IPS-18a (cell line): ENCODE results near the gene ZNF84.

Source experiments
- H3K27ac ChIP-seq: one replicate; pipeline ENCODE4 v1.5.1; 2013; ENCODE audit warnings: low read length
- H3K27me3 ChIP-seq: one replicate; pipeline ENCODE4 v1.6.1; 2013; ENCODE audit warnings: mild to moderate bottlenecking, low read length; ENCODE audit not compliant: control insufficient read depth, insufficient read depth
- H3K36me3 ChIP-seq: one replicate; pipeline ENCODE4 v1.6.1; 2013; ENCODE audit warnings: low read depth, low read length; ENCODE audit not compliant: control insufficient read depth
- H3K4me1 ChIP-seq: one replicate; pipeline ENCODE4 v1.6.1; 2013; ENCODE audit warnings: low read depth, low read length; ENCODE audit not compliant: control insufficient read depth
- H3K4me3 ChIP-seq: one replicate; pipeline ENCODE4 v1.5.1; 2013; ENCODE audit warnings: low read length
- H3K9ac ChIP-seq: one replicate; pipeline ENCODE4 v1.6.1; 2013; ENCODE audit warnings: mild to moderate bottlenecking, low read length, moderate library complexity
- H3K9me3 ChIP-seq: one replicate; pipeline ENCODE4 v1.6.1; 2013; ENCODE audit warnings: low read depth, low read length; ENCODE audit not compliant: control insufficient read depth

Gene ZNF84

DNA sequence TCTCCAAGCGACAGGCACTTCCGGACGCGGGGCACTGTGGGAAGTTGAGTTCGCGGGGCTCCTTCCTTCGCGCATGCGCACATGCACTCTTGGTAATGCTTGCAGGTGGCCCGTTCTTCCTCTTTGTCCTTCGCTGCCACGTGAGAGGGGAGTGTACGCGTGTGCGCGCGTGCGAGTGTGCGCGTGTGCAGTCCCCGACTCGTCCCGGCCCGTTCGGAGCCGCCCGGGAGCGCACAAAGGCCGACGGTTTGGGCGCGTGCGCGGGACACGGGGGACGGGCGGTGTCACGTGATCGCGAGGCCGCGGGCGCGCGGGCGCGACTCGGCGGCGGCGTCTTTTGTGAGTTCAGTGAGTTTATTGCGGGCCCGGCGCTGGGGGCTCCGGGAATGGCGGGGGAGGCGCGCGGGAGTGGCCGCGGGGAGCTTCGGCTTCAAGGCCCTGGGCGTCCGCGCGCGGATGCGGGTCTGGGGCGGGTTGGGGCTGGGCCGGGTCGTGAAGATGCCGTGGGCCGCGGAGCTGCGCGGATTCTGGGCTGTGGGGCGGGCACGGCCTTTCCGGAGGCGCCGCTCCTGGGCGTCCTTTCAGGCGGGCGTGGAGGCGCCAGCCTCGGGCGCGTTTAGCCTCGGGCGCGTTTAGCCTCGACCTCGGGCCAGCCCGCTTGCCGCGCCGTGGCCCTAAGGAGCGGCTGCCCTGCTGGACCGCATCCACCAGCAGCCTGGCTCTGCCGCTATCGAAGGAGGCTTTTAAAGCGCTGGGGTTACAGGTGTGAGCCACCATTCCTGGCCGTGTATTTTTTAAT, at the start of gene ZNF84:
Gene ZNF84, plus strand, starts transcription at position 303 of the 799 bp plus-strand sequence. CDS start 3,959 bp downstream, outside the sequence.
- Histone ChIP-seq H3K4me1 (no peaks in the 10 kb centered on the region), H3K4me3 (peak within 1 kb of the TSS; percentile 78), H3K27ac (peak within 1 kb of the TSS; percentile 30), H3K9me3 (peaks cover 39% of the 10 kb centered on the region), H3K36me3 (peaks cover 19% of the 10 kb centered on the region), H3K9ac (peak within 1 kb of the TSS; percentile 89), H3K27me3 (no peaks in the 10 kb centered on the region)

DNA sequence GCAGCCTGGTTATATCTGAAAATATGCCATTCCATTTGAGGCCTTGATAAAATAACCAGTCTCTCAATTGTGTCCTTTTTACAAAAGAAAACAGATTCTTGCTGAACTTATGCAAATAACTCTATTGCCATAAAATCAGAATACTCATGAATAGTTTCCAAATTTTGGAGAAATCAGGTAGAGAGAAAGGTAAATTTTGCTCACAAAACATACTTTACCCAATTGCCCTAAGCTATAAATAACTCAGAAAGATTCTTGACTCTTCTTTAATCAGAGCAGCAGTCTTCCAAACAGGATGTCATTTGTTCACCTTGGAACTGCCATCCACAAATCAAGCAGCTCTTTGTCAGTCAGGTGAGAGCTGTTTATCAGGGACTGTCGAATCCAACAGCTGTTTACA, 38.6 kb upstream of the ZNF84 start:
- no peaks in the 10 kb centered on the region for H3K27me3 ChIP-seq
- H3K4me1 ChIP-seq, result no peaks in the 10 kb centered on the region
- H3K36me3 ChIP-seq, result no peaks in the 10 kb centered on the region
- no peak overlapping the region for H3K27ac ChIP-seq
- H3K9ac ChIP-seq, result no peak overlapping the region
- peaks cover 67% of the 10 kb centered on the region for H3K9me3 ChIP-seq
- H3K4me3 ChIP-seq, result no peak overlapping the region

DNA sequence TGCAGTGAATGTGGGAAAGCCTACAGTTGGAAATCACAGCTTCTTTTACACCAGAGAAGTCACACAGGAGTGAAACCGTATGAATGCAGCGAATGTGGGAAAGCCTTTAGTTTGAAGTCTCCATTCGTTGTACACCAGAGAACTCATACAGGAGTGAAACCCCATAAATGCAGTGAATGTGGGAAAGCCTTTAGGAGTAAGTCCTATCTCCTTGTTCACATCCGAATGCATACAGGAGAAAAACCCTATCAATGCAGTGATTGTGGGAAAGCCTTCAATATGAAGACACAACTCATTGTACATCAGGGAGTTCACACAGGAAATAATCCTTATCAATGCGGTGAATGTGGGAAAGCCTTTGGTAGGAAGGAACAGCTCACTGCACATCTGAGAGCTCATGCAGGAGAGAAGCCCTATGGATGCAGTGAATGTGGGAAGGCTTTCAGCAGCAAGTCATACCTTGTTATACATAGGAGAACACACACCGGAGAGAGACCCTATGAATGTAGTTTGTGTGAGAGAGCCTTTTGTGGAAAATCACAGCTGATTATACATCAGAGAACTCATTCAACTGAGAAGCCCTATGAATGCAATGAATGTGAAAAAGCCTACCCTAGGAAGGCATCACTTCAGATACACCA, 26.5 kb upstream of the ZNF84 start:
- H3K36me3 ChIP-seq, result peaks cover 31% of the 10 kb centered on the region
- peaks cover 75% of the 10 kb centered on the region for H3K9me3 ChIP-seq
- no peak overlapping the region for H3K4me3 ChIP-seq
- no peaks in the 10 kb centered on the region for H3K4me1 ChIP-seq
- H3K9ac ChIP-seq, result no peak overlapping the region
- no peaks in the 10 kb centered on the region for H3K27me3 ChIP-seq
- no peak overlapping the region for H3K27ac ChIP-seq

DNA sequence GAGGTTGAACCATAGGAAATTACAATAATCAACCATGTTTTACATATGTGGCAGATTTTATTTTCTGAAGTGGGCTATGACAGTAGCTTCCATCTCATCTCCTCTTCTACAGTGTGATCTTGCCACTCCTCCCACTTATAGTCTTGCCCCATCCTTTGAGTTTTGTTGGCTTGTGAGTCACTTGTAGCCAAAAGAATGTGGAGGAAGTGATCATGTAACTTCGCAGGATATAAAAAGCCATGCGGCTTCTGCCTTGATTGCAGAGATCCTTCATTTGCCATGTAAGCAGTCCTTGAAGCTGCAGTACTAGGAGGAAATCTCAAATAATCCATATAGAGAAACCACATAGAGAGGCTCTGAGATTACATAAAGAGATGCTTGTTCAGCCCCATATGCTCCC, 13.7 kb upstream of the ZNF84 start:
- H3K9me3 ChIP-seq, result peaks cover 40% of the 10 kb centered on the region

DNA sequence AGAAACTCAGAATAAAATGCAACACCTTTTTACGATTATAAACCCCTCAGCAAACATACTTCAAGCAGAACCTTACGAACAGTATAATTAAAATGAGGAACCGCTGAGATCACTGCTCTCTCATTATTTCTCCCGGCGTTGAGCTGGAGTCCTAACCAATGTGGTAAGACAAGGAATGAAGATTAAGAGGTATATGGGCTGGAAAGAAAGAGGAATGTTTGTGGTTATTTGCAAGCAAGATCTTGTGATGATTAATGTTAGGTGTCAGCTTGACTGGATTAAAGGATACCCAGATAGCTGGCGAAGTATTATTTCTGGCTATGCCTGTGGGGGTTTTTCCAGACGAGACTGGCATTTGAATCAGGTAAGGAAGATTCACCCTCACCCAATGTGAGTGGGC, 10.3 kb upstream of the ZNF84 start:
- Histone ChIP-seq H3K9ac (no peak overlapping the region), H3K36me3 (no peaks in the 10 kb centered on the region), H3K4me3 (no peak overlapping the region), H3K9me3 (peaks cover 49% of the 10 kb centered on the region), H3K27me3 (no peaks in the 10 kb centered on the region), H3K4me1 (no peaks in the 10 kb centered on the region), H3K27ac (no peak overlapping the region)

More for the DNA sequence above, 13.7 kb upstream of the ZNF84 start:
- Histone ChIP-seq H3K27me3 (no peaks in the 10 kb centered on the region), H3K9ac (no peak overlapping the region), H3K36me3 (no peaks in the 10 kb centered on the region), H3K27ac (no peak overlapping the region), H3K4me1 (no peaks in the 10 kb centered on the region), H3K4me3 (no peak overlapping the region)

DNA sequence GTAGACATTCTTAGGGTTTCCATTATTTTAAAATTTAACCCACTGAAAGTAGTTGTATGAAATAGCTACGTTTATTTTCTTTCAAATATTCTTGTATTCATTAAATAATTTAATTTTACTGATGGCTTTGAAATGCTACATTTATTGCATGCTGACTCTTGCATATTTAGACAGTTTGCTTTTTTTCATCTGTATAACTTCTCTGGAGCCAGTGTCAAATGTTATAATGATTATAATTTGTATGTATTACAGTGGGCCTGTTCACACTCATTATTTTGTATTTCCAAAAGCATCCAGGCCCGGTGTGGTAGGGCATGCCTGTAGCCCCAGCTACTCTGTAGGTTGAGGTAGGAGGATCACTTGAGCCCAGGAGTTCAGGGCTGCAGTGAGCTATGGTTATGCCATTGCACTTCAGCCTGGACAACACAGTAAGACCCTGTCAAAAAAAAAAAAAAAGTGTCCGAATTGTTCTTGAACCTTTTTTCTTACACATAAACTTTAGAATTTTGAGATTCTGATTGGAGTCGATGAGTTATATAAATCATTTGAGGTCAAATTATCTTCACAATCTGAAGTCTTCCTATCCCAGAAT, 905 bp downstream of the ZNF84 start:
- H3K27ac ChIP-seq, result no peak overlapping the region
- peaks cover 39% of the 10 kb centered on the region for H3K9me3 ChIP-seq
- H3K36me3 ChIP-seq, result peaks cover 25% of the 10 kb centered on the region
- H3K4me3 ChIP-seq, result peak overlapping the region; percentile 78
- peak overlapping the region; percentile 89 for H3K9ac ChIP-seq
- no peaks in the 10 kb centered on the region for H3K4me1 ChIP-seq
- H3K27me3 ChIP-seq, result no peaks in the 10 kb centered on the region

DNA sequence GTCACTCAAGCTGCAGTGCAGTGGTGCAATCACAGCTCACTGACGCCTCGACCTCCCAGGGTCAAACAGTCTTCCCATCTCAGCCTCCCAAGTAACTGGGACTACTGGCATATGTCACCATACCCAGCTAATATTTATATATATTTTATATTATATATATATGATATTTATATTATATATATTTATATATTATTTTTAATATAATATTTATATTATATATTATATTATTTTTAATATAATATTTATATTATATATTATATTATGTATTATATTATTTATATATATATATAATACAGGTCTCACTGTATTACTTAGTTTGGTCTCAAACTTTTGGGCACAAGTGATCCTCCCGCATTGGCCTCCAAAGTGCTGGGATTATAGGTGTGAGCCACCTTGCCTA, 9.4 kb downstream of the ZNF84 start:
- Histone ChIP-seq H3K36me3 (peaks cover 78% of the 10 kb centered on the region), H3K27me3 (no peaks in the 10 kb centered on the region), H3K4me3 (no peak overlapping the region), H3K9me3 (peaks cover 91% of the 10 kb centered on the region), H3K9ac (no peak overlapping the region), H3K4me1 (no peaks in the 10 kb centered on the region), H3K27ac (no peak overlapping the region)

DNA sequence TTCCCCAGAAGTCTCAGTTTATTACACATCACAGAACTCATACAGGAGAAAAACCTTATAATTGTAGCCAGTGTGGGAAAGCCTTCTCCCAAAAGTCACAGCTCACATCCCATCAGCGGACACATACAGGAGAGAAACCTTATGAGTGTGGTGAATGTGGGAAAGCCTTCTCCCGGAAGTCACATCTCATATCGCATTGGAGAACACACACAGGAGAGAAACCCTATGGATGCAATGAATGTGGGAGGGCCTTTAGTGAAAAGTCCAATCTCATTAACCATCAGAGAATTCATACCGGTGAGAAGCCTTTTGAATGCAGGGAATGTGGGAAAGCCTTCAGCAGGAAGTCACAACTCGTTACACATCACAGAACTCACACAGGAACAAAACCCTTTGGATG, 20.1 kb downstream of the ZNF84 start:
- Histone ChIP-seq H3K9ac (no peak overlapping the region), H3K9me3 (peaks cover 94% of the 10 kb centered on the region), H3K27me3 (no peaks in the 10 kb centered on the region), H3K36me3 (peaks cover 48% of the 10 kb centered on the region), H3K27ac (no peak overlapping the region), H3K4me3 (peak overlapping the region; percentile 10), H3K4me1 (no peaks in the 10 kb centered on the region)

DNA sequence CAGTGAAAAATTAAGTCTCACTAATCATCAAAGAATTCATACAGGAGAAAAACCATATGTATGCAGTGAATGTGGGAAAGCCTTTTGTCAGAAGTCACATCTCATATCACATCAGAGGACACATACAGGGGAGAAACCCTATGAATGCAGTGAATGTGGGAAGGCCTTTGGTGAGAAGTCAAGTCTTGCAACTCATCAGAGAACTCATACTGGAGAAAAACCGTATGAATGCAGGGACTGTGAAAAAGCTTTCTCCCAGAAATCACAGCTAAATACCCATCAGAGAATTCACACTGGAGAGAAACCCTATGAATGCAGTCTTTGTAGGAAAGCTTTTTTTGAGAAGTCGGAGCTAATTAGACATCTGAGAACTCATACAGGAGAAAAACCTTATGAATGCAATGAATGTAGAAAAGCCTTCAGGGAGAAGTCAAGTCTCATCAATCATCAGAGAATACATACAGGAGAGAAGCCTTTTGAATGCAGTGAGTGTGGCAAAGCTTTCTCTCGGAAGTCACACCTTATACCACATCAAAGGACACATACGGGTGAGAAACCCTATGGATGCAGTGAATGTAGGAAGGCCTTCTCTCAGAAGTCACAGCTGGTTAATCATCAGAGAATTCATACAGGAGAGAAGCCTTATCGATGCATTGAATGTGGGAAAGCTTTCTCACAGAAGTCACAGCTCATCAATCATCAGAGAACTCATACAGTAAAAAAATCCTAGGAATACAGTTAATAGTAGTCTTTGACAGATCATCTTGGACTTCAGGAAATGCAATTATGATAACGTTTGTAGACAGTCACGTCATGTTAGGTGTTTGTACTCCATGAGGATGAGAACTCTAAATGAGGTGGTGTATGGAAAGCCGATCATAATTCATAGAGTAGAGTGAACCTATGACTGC, 21.1 kb downstream of the ZNF84 start:
- H3K9me3 ChIP-seq, result peaks cover 94% of the 10 kb centered on the region
- no peaks in the 10 kb centered on the region for H3K27me3 ChIP-seq

DNA sequence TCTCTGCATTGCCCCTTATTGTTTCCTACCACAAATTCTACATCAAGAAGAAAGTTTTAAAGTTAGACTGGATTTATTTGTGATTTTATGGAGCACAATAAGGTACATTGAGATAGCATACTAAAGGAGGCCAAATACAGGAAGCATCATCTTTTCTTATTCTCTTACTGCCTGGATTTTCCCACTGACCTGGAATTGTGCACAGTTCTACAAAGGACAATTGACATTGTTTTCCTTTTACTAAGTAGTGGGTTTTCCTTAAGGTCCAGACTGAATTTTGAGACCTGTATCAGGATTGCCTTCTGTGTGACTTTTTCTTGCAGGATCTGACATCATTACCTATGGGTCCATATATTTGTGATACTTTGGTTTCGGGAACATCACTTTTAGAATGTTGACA, 24.6 kb downstream of the ZNF84 start:
- no peaks in the 10 kb centered on the region for H3K4me1 ChIP-seq
- H3K9me3 ChIP-seq, result peaks cover 88% of the 10 kb centered on the region
- H3K27ac ChIP-seq, result no peak overlapping the region
- H3K27me3 ChIP-seq, result no peaks in the 10 kb centered on the region
- H3K4me3 ChIP-seq, result no peak overlapping the region
- no peak overlapping the region for H3K9ac ChIP-seq
- peaks cover 20% of the 10 kb centered on the region for H3K36me3 ChIP-seq

More for the DNA sequence above, 21.1 kb downstream of the ZNF84 start:
- Histone ChIP-seq H3K36me3 (peaks cover 38% of the 10 kb centered on the region), H3K9ac (no peak overlapping the region), H3K4me1 (no peaks in the 10 kb centered on the region), H3K4me3 (peak overlapping the region; percentile 25), H3K27ac (no peak overlapping the region)

DNA sequence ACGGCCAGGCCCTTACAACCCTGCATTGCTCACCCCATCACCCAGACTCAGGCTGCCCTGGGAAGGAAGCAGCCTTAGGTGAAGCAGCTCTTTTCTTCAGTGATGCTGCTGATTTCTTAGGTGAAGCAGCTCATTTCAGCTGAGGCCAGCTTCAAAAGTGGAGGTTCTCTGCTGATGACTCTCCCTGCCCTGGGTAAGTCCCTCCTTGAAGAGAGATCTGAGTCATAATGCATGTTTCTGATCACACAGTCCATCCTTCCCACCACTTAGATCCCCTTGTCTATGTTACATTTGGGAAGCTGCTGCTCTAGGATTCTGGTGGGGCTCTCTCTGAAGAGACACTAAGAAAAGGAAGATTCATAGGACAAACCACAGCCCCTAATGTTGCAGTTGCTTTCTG, 26.2 kb downstream of the ZNF84 start:
- peaks cover 6% of the 10 kb centered on the region for H3K36me3 ChIP-seq
- H3K9ac ChIP-seq, result no peak overlapping the region
- H3K27me3 ChIP-seq, result no peaks in the 10 kb centered on the region
- H3K9me3 ChIP-seq, result peaks cover 81% of the 10 kb centered on the region
- H3K4me1 ChIP-seq, result no peaks in the 10 kb centered on the region
- no peak overlapping the region for H3K4me3 ChIP-seq
- no peak overlapping the region for H3K27ac ChIP-seq
